ENCODE data around the gene LDB2. TPM values are rescaled to one million over a fixed set of nuclear protein-coding genes. Genes with fewer than 3 reads are reported as not detected.

Gene LDB2
- total and polyA plus RNA-seq, 2 of the 8 experiments (the other 6 are each of a cell fraction or from before 2014, with no cell fraction given): 57.0 to 140 TPM

- 85% methylated on average over 1 of the region's 1 CpG; no CpG with 5 or more reads in 1 of the 2 experiments for WGBS, 2 experiments (ENCODE audit: extremely low coverage in 1 of 2, insufficient coverage in 1 of 2, insufficient read length in 1 of 2, insufficient replicate concordance in 2 of 2, low coverage in 1 of 2, low lambda C conversion rate in 2 of 2, missing lambda C conversion rate in 1 of 2)
- H3K14ac ChIP-seq (ENCODE audit: insufficient read length): no peak overlapping the region
- no peak overlapping the region for H3K27ac ChIP-seq (ENCODE audit: low read depth, low read length)
- H4K5ac ChIP-seq (ENCODE audit: insufficient read length, low read depth, low read length): no peak overlapping the region
- no peak overlapping the region for H4K91ac ChIP-seq (replicated peaks; ENCODE audit: insufficient read length, low read length)
- H3K79me1 ChIP-seq (ENCODE audit: low read depth, low read length): no peaks in the 10 kb centered on the region
- no peak overlapping the region for H3K23ac ChIP-seq (ENCODE audit: insufficient read length)
- ChIA-PET POLR2A (ENCODE audit: partially characterized antibody) (no interaction called here), CTCF (ENCODE audit: partially characterized antibody) (interaction anchor here (2.7 kb wide), 1 partner anchor 11 kb away, joined by 8 read pairs; no protein-coding TSS in a partner anchor)
- H3K4me2 ChIP-seq (ENCODE audit: insufficient read depth in 1 of 2, low read depth in 2 of 2, low read length in 2 of 2): no peak overlapping the region
- H3K18ac ChIP-seq (ENCODE audit: extremely low read depth, low read length): no peak overlapping the region
- no peaks in the 10 kb centered on the region for H3K79me2 ChIP-seq (ENCODE audit: control insufficient read depth in 1 of 2, insufficient read depth in 2 of 2, low read length in 2 of 2)
- no peak overlapping the region for H2AFZ ChIP-seq (ENCODE audit: low read length)
- H2BK5ac ChIP-seq (ENCODE audit: low read depth, low read length): no peak overlapping the region
- no peak overlapping the region for H2BK20ac ChIP-seq (ENCODE audit: low read length)
- no peak overlapping the region for H2BK12ac ChIP-seq (ENCODE audit: low read depth, low read length)
- H3K4me1 ChIP-seq (replicated peaks in 1 of 4; ENCODE audit: control insufficient read depth in 3 of 4, insufficient read depth in 4 of 4, low read length in 3 of 4): peaks cover 8 to 25% (median 18%) of the 10 kb centered on the region in 4 experiments
- DNase-seq (ENCODE audit: low read depth in 1 of 2, low spot score in 2 of 2): no peak
- no peaks in the 10 kb centered on the region for H3K27me3 ChIP-seq (replicated peaks in 1 of 4; ENCODE audit: control insufficient read depth in 3 of 4, extremely low read depth in 1 of 4, insufficient read depth in 3 of 4, low read length in 3 of 4)
- no peak for FAIRE-seq
- H3K4ac ChIP-seq (replicated peaks; ENCODE audit: insufficient read length, low read depth, low read length): no peak overlapping the region
- H2AK5ac ChIP-seq (ENCODE audit: low read depth, low read length): no peak overlapping the region
- no peaks in the 10 kb centered on the region for H3K23me2 ChIP-seq (ENCODE audit: low read depth, low read length)
- no peaks in the 10 kb centered on the region for H3K9me3 ChIP-seq (ENCODE audit: insufficient read depth in 2 of 2, low read depth in 1 of 2, low read length in 1 of 2)
- H4K20me1 ChIP-seq (replicated peaks in 1 of 2; ENCODE audit: control insufficient read depth in 1 of 2, insufficient read depth in 2 of 2, low read length in 2 of 2): no peaks in the 10 kb centered on the region
- no peak overlapping the region for H3K9ac ChIP-seq (replicated peaks in 1 of 4; ENCODE audit: extremely low read depth in 1 of 4, low read depth in 3 of 4, low read length in 3 of 4)
- no peak overlapping the region for H3K56ac ChIP-seq (replicated peaks; ENCODE audit: insufficient read length, low read depth, low read length)
- no peak overlapping the region for H2BK15ac ChIP-seq (ENCODE audit: low read length)
- no peak overlapping the region for H4K8ac ChIP-seq (ENCODE audit: extremely low read depth, insufficient read depth, low read length)
- H3K4me3 ChIP-seq (ENCODE audit: extremely low read depth in 1 of 4, insufficient read depth in 2 of 4, low read depth in 3 of 4, low read length in 4 of 4): no peak overlapping the region
- H2BK120ac ChIP-seq (replicated peaks; ENCODE audit: low read depth, low read length): no peak overlapping the region
- H3K36me3 ChIP-seq (ENCODE audit: control insufficient read depth in 2 of 4, insufficient read depth in 4 of 4, low read length in 3 of 4): no peaks in the 10 kb centered on the region; a peak in 1 of 8 replicates
- no peak for TF ChIP-seq ASH2L (IDR thresholded peaks at IDR 0.05; ENCODE audit: low read length)
- no peak for TF ChIP-seq BCL11A (IDR thresholded peaks at IDR 0.05; ENCODE audit: low read depth in 2 of 2, low read length in 2 of 2)
- TF ChIP-seq JUND (IDR thresholded peaks at IDR 0.05; ENCODE audit: low read length): no peak
- TF ChIP-seq TEAD4 (IDR thresholded peaks at IDR 0.05; ENCODE audit: low read depth, low read length): no peak
- TF ChIP-seq, protein P1, sequence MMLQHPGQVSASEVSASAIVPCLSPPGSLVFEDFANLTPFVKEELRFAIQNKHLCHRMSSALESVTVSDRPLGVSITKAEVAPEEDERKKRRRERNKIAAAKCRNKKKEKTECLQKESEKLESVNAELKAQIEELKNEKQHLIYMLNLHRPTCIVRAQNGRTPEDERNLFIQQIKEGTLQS (IDR thresholded peaks at IDR 0.05; ENCODE audit: insufficient read depth, low read depth, low read length): no peak
- TF ChIP-seq E2F6 (IDR thresholded peaks at IDR 0.05): no peak
- TF ChIP-seq KDM4A (IDR thresholded peaks at IDR 0.05; ENCODE audit: low read depth, low read length, severe bottlenecking): no peak
- no peak for TF ChIP-seq SP2 (IDR thresholded peaks at IDR 0.05; ENCODE audit: low read length)
These were observed 207.0 kb downstream of the LDB2 start for GRCh38 chr4:16691450-16691849.

All from H1 (cell line).